ENCODE results near the gene CALML4. TPM values are rescaled to one million over a fixed set of nuclear protein-coding genes. Genes with fewer than 3 reads are reported as not detected.
A peak's percentile ranks its signal among the peaks of the same experiment; 100 is the strongest.

The CALML4 gene
- total RNA-seq, 1 experiment from 2014 or later: 3.3 TPM

DNA sequence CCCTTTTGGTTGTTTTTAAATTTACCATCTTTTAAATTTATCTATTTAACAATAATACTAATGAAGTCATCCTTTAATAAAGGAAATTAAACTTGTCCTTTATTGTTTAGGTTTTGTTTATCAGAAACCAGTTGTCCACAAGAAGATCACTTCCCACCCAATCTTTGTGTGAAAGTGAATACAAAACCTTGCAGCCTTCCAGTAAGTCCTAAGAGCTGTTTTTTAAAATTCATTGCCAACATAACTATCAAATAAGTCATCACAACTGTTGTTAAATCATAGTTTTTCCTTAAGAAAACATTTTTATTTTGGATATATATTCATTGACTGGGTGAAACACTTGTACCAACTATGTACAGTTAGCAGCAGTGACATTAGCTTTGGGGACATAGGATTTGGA lies 59.4 kb downstream of the CALML4 start:
- TF ChIP-seq, protein P1, sequence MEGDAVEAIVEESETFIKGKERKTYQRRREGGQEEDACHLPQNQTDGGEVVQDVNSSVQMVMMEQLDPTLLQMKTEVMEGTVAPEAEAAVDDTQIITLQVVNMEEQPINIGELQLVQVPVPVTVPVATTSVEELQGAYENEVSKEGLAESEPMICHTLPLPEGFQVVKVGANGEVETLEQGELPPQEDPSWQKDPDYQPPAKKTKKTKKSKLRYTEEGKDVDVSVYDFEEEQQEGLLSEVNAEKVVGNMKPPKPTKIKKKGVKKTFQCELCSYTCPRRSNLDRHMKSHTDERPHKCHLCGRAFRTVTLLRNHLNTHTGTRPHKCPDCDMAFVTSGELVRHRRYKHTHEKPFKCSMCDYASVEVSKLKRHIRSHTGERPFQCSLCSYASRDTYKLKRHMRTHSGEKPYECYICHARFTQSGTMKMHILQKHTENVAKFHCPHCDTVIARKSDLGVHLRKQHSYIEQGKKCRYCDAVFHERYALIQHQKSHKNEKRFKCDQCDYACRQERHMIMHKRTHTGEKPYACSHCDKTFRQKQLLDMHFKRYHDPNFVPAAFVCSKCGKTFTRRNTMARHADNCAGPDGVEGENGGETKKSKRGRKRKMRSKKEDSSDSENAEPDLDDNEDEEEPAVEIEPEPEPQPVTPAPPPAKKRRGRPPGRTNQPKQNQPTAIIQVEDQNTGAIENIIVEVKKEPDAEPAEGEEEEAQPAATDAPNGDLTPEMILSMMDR (IDR thresholded peaks at IDR 0.05; ENCODE audit: unreplicated experiment): no peak
- H3K36me3 Mint-ChIP-seq (ENCODE audit: insufficient read depth, unreplicated experiment): peaks cover 38% of the 10 kb centered on the region
- no peak for DNase-seq (ENCODE audit: unreplicated experiment)
- no TSS peak for BruUV-seq (replicated peaks)
- peaks cover 14% of the 10 kb centered on the region for H3K4me1 Mint-ChIP-seq (ENCODE audit: insufficient read depth, unreplicated experiment)
- intact Hi-C loops (cut with micrococcal nuclease): no loop called here
- H3K4me3 Mint-ChIP-seq (ENCODE audit: unreplicated experiment): no peak overlapping the region
- ChIA-PET POLR2A (interaction anchor here (0.9 to 2.1 kb wide), 3 partner anchors 11 to 40 kb away, joined by 3 to 9 read pairs (median 4); no protein-coding TSS in a partner anchor), CTCF (interaction anchor here (0.6 to 2.0 kb wide), 3 partner anchors 9 to 282 kb away, joined by 4 to 10 read pairs (median 4); no protein-coding TSS in a partner anchor)
- H3K27me3 Mint-ChIP-seq (ENCODE audit: insufficient read depth, unreplicated experiment): no peaks in the 10 kb centered on the region
- H3K27ac Mint-ChIP-seq (ENCODE audit: low read depth, unreplicated experiment): no peak overlapping the region
- no peaks in the 10 kb centered on the region for H3K9me3 Mint-ChIP-seq (ENCODE audit: unreplicated experiment)

DNA sequence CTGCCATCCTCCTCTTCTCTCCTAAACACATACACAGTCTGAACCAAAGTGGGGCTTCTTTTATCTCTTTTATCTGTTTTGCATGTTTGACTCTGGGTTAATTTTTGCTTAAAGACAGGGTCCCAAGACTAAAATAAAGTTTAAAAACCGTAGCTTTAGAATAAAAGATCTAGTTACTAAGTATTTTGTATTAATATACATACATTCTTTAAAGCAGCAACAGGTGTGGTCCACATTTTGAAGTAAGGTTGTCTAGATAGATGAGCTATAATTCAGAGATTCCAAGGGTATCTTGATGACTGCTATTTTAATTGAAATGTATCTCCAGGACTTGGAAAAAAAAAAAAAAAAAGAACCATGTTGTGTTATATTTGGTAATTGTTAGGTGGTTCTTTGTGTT lies 61.3 kb downstream of the CALML4 start:
- peaks cover 8% of the 10 kb centered on the region for H3K4me1 Mint-ChIP-seq (ENCODE audit: insufficient read depth, unreplicated experiment)
- BruUV-seq (replicated peaks): no TSS peak
- TF ChIP-seq, protein P1 (IDR thresholded peaks at IDR 0.05; ENCODE audit: unreplicated experiment): no peak
- ChIA-PET POLR2A (no interaction called here), CTCF (interaction anchor here (0.6 kb wide), 1 partner anchor 732 kb away, joined by 4 read pairs; no protein-coding TSS in a partner anchor)
- H3K27ac Mint-ChIP-seq (ENCODE audit: low read depth, unreplicated experiment): peak overlapping the region; percentile 20
- no peak for DNase-seq (ENCODE audit: unreplicated experiment)
- intact Hi-C loops (cut with micrococcal nuclease): no loop called here
- H3K4me3 Mint-ChIP-seq (ENCODE audit: unreplicated experiment): no peak overlapping the region
- no peaks in the 10 kb centered on the region for H3K9me3 Mint-ChIP-seq (ENCODE audit: unreplicated experiment)
- H3K36me3 Mint-ChIP-seq (ENCODE audit: insufficient read depth, unreplicated experiment): peaks cover 35% of the 10 kb centered on the region
- H3K27me3 Mint-ChIP-seq (ENCODE audit: insufficient read depth, unreplicated experiment): no peaks in the 10 kb centered on the region

DNA sequence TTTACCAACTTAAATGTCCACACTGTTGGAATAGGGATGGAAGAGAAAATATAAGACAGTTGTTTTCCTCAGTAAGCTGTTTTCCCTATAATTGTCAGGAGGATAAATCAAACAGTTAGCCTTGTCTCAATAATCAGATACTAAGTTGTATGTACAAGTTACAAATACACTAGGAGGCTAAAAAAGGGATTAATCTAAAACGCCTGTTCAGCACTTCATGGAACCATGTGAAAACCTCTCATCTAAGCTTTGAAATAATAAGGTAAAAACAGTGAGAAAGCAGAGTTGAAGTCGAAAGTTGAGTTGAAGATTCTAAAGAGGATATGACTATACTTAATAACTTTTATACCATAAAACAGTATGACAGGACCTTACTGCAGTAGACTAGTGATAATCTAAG lies 62.0 kb downstream of the CALML4 start:
- CTCF ChIA-PET: interaction anchor here (0.6 kb wide), 1 partner anchor 9 kb away, joined by 3 read pairs; no protein-coding TSS in a partner anchor
- TF ChIP-seq, protein P1 (IDR thresholded peaks at IDR 0.05; ENCODE audit: unreplicated experiment): no peak

More for the DNA sequence above, 62.0 kb downstream of the CALML4 start:
- Mint-ChIP-seq H3K4me3 (ENCODE audit: unreplicated experiment) (no peak overlapping the region), H3K4me1 (ENCODE audit: insufficient read depth, unreplicated experiment) (peaks cover 8% of the 10 kb centered on the region), H3K36me3 (ENCODE audit: insufficient read depth, unreplicated experiment) (peaks cover 37% of the 10 kb centered on the region), H3K27ac (ENCODE audit: low read depth, unreplicated experiment) (no peak overlapping the region), H3K9me3 (ENCODE audit: unreplicated experiment) (no peaks in the 10 kb centered on the region), H3K27me3 (ENCODE audit: insufficient read depth, unreplicated experiment) (no peaks in the 10 kb centered on the region)
- TSS peak; percentile 19 for BruUV-seq (replicated peaks)
- POLR2A ChIA-PET: no interaction called here
- no peak for DNase-seq (ENCODE audit: unreplicated experiment)
- intact Hi-C loops (cut with micrococcal nuclease): no loop called here

Other genes with a start within 250 kb of the CALML4 start
- gene PIAS1, start 151.0 kb downstream of the CALML4 start, total RNA-seq (2022): 32.9 and 36.8 TPM in 2 replicates
- gene CLN6, start 24.4 kb upstream of the CALML4 start, total RNA-seq (2022): 26.5 and 31.4 TPM in 2 replicates
- 50.7 and 70.2 TPM in 2 replicates for gene FEM1B, start 72.4 kb upstream of the CALML4 start, total RNA-seq (2022)
- 0.19 TPM in 1 of 2 replicates, not detected in the other for gene ITGA11, start 226.8 kb upstream of the CALML4 start, total RNA-seq (2022)

All from MCF 10A (cell line).